Endothelial cell of hepatic sinusoid (primary cell): ENCODE results near the gene KIF14.
"Not testable (repeated sequence)": the region's sequence is repeated elsewhere in the genome, so short reads cannot be mapped to it uniquely, and the experiment has no call there.

Experiments used
- in situ Hi-C: cut with HindIII; loops from 2 replicates; pipeline ENCODE4 v1.10.0; 2017; ENCODE audit warnings: low sequenced_read_pairs

Gene KIF14

GRCh38 chr1:200547386-200547785 is 73.2 kb downstream of the KIF14 start:
- in situ Hi-C loops = no loop called here

- in situ Hi-C loops = no loop called here
Observed at GRCh38 chr1:200546577-200546976, 74.0 kb downstream of the KIF14 start.

DNA sequence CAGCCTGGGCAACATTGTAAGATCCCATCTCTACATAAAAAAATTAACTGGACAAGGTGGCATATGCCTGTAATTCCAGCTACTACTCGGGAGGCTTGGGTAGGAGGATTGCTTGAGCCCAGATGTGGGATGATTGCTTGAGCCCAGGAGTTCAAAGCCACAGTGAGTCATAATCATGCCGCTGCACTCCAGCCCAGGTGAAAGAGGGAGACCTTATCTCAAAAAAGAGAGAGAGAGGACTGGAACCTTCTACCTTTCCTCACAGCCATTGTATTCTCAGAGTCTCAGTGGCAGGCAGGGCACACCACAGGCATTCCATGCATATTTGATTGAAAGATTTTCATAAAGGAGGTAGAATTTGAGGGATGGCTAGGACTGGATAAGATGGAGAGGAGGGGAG is 78.4 kb downstream of the KIF14 start:
- in situ Hi-C loops = no loop called here

- in situ Hi-C loops = no loop called here
Observed at GRCh38 chr1:200540281-200540680, 80.3 kb downstream of the KIF14 start.

- in situ Hi-C loops = no loop called here
Observed at GRCh38 chr1:200538179-200538578, 82.4 kb downstream of the KIF14 start.

DNA sequence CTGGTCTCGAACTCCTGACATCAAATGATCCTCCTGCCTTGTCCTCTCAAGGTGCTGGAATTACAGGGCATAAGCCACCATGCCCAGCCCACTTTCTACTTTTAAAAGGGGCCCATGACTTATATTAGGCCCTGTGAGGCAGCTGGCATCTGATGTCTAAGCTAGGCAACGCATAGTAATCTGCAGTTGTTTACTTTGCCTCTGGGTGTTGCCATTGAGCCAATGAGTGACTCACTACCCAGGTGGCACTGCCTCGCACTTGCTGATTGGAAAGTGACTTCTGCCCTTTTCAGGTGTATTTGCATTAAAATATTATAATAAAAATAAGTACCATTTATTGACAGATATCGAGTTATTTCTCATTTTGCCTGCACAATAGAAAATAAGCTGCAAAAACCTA is 84.9 kb downstream of the KIF14 start:
- in situ Hi-C loops = no loop called here

GRCh38 chr1:200530623-200531261 is 89.8 kb downstream of the KIF14 start:
- in situ Hi-C loops = no loop called here

DNA sequence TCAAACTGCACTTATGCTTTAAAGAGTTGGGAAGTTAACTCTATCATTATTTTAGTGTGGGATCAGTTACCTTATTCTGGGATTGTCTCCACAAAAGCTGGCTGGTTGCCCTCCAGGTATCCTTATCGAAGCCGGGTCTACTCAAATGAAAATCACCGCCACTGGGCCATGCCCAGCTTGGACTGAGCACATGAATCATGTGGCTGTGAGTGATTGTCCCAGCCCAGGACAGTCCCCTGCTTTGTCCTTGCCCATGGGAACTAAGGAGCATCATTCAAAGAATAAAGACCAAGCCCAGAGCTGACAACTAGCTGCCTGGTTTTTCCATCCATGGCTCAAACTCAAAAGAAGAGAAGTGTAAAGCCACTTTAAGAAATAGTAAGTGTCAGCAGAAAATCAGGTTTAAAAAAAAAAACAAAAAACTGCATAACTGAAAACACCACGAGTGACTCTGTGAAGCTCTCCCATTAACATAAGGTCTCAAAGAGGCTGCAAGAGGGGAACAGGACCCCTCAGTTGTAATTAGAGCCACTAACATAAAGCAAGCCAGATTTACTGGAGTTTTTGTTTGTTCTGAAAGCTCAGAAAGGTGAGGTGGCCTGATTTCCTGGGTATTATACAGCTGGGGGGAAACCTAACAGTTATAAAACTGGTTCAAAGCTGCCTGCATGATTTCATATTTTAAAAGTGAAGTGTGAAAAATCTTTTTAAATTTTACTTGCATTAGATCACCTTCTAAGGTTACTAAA is 91.5 kb downstream of the KIF14 start:
- in situ Hi-C loops = no loop called here

- in situ Hi-C loops = no loop called here
Observed at GRCh38 chr1:200527670-200528069, 92.9 kb downstream of the KIF14 start.

- in situ Hi-C loops = no loop called here
Observed at GRCh38 chr1:200526709-200527612, 93.6 kb downstream of the KIF14 start.

- in situ Hi-C loops = no loop called here
Observed at GRCh38 chr1:200525090-200525987, 95.2 kb downstream of the KIF14 start.

GRCh38 chr1:200524551-200524950 is 96.0 kb downstream of the KIF14 start:
- in situ Hi-C loops = not testable (repeated sequence)

DNA sequence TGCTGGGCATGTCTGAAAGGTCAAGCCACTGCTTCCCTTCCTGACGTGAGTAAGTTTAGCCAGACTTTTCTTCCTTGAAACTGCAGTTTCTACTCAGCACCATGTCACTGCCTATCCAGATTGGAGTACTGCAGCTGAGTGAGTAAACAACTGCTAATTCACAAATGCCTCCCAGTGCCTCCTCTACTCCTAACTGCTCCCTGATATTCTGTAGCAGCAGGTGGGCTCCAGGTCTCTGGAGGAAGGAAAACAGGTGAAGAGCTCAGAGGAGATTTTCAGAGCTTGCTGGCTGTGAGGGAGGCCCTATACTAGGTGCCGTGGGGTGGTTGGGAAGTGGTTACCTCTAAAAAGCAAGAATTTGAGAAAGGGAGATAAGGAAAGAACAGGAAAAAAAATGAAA is 96.5 kb downstream of the KIF14 start:
- in situ Hi-C loops = no loop called here

DNA sequence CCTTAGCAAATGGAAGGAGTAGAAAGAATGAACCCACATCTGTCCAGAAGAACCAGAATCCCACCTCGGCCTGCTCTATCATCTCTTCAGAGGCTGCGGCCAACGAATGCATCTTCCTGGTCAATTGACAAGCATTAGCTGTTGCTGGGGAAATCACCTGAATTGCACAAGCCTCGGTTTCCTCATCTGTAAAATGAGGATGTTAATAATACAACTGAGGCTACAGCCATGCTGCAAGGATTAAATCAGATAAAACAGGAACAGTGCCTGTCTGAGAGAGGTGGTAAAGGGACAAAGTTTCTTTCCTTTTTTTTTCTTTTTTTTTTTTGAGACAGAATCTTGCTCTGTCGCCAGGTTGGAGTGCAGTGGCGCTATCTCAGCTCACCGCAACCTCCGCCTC is 99.8 kb downstream of the KIF14 start:
- in situ Hi-C loops = no loop called here

DNA sequence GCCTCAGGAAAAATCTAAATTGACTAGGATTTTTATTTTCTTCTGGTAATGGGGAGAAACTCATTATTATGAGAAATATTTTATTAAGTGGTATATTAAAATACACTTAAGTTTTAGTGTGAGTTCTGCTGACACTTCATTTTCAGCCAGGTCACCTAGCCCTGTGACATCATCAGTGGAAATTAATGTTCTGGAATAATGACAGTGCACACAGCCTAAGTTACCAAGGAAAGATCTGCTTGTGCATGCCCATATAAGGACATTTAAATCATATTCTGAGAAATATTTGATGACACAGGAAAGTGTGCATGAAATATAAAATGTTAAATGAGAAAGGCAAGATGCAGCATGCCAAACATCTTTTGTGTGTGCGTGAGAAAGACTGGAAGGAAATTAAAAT is 102.0 kb downstream of the KIF14 start:
- in situ Hi-C loops = no loop called here

DNA sequence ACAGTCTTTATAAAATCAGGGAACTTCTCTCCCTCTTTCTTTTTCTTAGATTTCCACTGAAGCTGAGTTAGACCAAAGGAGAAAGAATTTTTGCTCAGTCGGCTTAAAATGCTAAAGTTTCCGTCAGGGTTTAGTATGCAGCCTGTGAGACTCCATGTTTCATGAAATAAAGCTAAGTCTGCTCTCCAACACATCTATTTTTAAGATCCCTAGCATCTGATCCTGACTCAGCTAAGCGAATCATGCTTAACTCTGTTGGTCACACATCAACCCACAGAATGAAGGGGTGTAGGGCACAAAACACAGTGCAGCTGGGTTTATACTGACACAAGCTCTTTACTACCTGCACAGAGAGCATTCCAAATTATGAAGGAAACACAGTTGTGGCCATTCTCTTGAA is 108.4 kb downstream of the KIF14 start:
- in situ Hi-C loops = no loop called here

- in situ Hi-C loops = no loop called here
Observed at GRCh38 chr1:200510228-200510623, 110.3 kb downstream of the KIF14 start.

DNA sequence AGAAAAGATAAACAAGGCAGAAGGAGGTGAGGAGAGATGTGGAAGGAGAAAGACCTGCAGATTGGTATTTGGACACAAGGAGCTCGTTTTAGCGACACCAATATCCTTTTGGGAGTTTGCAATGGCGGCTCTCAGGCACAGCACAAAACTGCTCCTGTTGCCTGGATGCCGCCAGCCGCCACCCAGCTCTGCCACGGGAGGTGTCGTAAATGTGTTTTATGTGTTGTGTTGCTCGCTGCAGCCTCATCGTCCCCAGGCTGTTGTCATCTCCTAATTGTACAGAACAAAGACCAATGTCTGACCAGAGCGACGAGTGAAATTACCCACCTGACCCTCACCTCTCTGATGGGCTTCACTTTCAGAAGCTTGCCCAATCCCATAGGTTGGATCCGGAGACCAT is 114.1 kb downstream of the KIF14 start:
- in situ Hi-C loops = loop anchor here (10.0 kb wide), 2 partner anchors 142 to 742 kb away; no protein-coding TSS in a partner anchor

- in situ Hi-C loops = loop anchor here (10.0 kb wide), 2 partner anchors 140 to 740 kb away; no protein-coding TSS in a partner anchor
Observed at GRCh38 chr1:200505257-200505656, 115.3 kb downstream of the KIF14 start.
